Osteocyte (in vitro differentiated cells): ENCODE measurements around the gene ZCCHC18. TPM values are rescaled to one million over a fixed set of nuclear protein-coding genes. Genes with fewer than 3 reads are reported as not detected.

Source experiments
- DNase-seq: peaks from one replicate; pipeline ENCODE4 v3.0.0; 2021; ENCODE audit warnings: mixed read lengths; ENCODE audit not compliant: unreplicated experiment; ENCODE audit errors: extremely low spot score
- H3K27ac Mint-ChIP-seq: one replicate; pipeline ENCODE4 v1.8.0; 2021; ENCODE audit warnings: mild to moderate bottlenecking, mixed read lengths; ENCODE audit not compliant: unreplicated experiment
- H3K27me3 Mint-ChIP-seq: one replicate; pipeline ENCODE4 v1.8.0; 2021; ENCODE audit warnings: mixed read lengths; ENCODE audit not compliant: unreplicated experiment
- H3K36me3 Mint-ChIP-seq: one replicate; pipeline ENCODE4 v1.8.0; 2021; ENCODE audit warnings: mixed read lengths; ENCODE audit not compliant: unreplicated experiment
- H3K4me1 Mint-ChIP-seq: one replicate; pipeline ENCODE4 v1.8.0; 2021; ENCODE audit warnings: mixed read lengths; ENCODE audit not compliant: unreplicated experiment
- H3K4me3 Mint-ChIP-seq: one replicate; pipeline ENCODE4 v1.8.0; 2021; ENCODE audit warnings: mild to moderate bottlenecking, moderate library complexity, mixed read lengths; ENCODE audit not compliant: unreplicated experiment
- H3K9me3 Mint-ChIP-seq: one replicate; pipeline ENCODE4 v1.8.0; 2021; ENCODE audit warnings: mixed read lengths; ENCODE audit not compliant: unreplicated experiment
- total RNA-seq: library from RNA; stranded (reverse); gene quantifications from 2 replicates; pipeline ENCODE4 v1.2.1, GENCODE V29; 2021
- TF ChIP-seq, protein P1 (sequence below): fragments of 200-600 bp; sonication (generic); IDR thresholded peaks from 2 replicates; pipeline ENCODE4 v1.5.0; 2021; ENCODE audit warnings: antibody characterized with exemption, mild to moderate bottlenecking, moderate library complexity

ZCCHC18 gene
- total RNA-seq, 1 donor from 2014 or later = 6.4 TPM

DNA sequence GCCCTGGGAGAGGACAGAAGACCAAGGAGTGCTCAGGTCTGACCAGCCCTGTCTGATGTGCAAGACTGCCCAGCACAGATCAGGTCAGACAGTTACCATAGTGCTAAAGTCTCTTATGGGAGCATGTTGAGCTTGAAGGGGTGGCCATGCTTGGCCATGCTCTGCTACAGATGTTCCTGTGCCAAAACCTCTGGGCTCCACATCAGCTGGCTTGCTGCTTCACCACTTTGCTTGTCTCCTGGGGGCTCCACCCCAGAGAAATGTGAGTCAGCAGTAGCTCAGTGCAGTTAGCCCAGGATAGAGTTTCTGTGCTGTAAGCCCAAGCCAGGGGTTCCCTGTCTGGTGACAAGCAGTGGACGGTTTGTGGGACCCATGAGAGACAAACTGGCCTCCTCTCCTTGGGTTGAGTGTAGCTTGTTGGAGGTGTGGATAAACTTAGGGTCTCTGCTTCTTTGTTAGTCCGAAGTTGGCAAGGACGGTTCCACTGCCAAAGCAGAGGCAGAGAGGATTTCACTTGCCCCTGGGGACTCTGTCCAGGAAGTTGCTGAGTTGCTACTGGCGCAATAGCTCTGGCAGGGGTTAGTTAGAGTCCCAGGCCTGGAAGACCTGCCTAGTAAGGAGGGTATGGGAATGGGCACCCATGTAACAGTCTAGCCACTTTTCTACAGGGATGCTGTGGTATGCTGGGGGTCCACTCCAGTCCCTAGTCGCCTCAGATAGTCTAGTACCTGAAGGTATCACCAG lies 27.6 kb upstream of the ZCCHC18 start:
- TF ChIP-seq, protein P1, sequence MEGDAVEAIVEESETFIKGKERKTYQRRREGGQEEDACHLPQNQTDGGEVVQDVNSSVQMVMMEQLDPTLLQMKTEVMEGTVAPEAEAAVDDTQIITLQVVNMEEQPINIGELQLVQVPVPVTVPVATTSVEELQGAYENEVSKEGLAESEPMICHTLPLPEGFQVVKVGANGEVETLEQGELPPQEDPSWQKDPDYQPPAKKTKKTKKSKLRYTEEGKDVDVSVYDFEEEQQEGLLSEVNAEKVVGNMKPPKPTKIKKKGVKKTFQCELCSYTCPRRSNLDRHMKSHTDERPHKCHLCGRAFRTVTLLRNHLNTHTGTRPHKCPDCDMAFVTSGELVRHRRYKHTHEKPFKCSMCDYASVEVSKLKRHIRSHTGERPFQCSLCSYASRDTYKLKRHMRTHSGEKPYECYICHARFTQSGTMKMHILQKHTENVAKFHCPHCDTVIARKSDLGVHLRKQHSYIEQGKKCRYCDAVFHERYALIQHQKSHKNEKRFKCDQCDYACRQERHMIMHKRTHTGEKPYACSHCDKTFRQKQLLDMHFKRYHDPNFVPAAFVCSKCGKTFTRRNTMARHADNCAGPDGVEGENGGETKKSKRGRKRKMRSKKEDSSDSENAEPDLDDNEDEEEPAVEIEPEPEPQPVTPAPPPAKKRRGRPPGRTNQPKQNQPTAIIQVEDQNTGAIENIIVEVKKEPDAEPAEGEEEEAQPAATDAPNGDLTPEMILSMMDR = no peak
- peaks cover 6% of the 10 kb centered on the region for H3K9me3 Mint-ChIP-seq
- no peak overlapping the region for H3K4me3 Mint-ChIP-seq
- DNase-seq = no peak
- no peaks in the 10 kb centered on the region for H3K36me3 Mint-ChIP-seq
- no peak overlapping the region for H3K27ac Mint-ChIP-seq
- no peaks in the 10 kb centered on the region for H3K4me1 Mint-ChIP-seq
- no peaks in the 10 kb centered on the region for H3K27me3 Mint-ChIP-seq

DNA sequence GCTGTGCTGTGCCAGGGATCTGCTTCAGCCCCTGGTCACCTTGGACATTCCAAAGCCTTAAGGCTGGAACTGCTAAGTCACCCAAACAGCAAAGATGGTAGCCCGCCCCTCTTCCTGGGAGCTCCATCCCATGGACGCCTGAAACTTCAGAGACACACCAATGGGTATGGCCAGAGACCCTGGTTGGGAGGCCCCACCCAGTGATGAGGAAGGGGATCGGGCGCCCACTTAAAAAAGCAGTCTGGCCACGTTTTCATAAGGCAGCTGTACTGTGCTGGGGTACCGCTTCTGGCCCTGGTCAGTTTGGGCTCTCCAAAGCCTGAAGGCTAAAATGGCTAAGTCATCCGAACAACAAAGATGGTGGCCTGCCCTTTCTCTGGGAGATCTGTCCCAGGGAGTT lies 26.8 kb upstream of the ZCCHC18 start:
- H3K4me3 Mint-ChIP-seq = no peak overlapping the region
- DNase-seq = no peak
- H3K9me3 Mint-ChIP-seq = peaks cover 6% of the 10 kb centered on the region
- no peaks in the 10 kb centered on the region for H3K27me3 Mint-ChIP-seq
- no peaks in the 10 kb centered on the region for H3K4me1 Mint-ChIP-seq
- H3K27ac Mint-ChIP-seq = no peak overlapping the region
- no peaks in the 10 kb centered on the region for H3K36me3 Mint-ChIP-seq
- TF ChIP-seq, protein P1 = no peak

DNA sequence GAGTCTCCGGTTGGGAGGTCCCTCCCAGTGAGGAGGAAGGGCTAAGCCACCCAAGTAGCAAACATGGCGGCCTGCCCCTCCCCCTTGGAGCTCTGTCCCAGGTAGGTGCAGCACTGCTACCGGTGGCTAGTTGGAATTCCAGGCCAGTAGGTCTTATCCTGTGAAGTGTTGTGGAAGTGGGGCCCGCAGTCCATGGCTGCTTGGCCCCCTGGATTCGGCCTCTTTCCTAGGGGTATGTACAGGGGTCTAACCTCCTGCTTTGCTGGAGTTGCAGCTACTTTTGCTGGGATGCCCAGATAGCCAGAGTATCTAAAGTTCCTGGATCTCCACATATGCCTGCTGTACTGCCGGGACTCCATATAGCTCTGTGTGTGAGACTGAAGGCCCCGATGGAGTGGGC lies 26.4 kb upstream of the ZCCHC18 start:
- no peak for DNase-seq
- no peaks in the 10 kb centered on the region for H3K27me3 Mint-ChIP-seq
- no peak overlapping the region for H3K4me3 Mint-ChIP-seq
- no peaks in the 10 kb centered on the region for H3K4me1 Mint-ChIP-seq
- no peaks in the 10 kb centered on the region for H3K36me3 Mint-ChIP-seq
- TF ChIP-seq, protein P1 = no peak
- H3K9me3 Mint-ChIP-seq = peaks cover 6% of the 10 kb centered on the region
- no peak overlapping the region for H3K27ac Mint-ChIP-seq

DNA sequence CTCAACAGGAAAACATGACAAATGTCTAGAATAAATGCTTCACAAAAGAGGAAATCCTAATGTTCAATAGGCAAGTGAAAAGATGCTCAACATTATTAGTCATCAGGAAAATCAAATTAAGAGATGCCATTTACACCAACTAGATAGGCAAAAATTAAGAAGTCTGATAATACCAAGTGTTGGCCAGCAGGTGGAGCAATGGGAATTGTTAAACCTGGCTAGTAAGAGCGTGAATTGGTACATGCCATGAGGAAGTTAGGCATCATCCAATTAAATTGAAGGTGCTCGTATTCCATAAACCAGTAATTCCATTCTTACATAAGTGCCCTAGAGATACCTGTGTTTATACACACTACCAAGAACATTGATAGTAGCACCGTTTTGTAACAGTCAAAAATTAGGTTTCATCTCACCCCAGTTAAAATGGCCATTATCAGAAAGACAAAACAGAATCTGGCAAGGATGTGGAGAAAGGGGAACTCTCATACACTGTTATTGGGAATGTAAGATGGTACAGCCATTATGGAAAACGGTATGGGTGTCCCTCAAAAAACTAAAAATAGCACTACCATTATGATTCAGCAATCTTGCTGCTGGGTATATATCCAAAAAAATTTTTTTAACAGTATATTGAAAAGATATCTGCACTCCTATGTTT lies 14.0 kb upstream of the ZCCHC18 start:
- Mint-ChIP-seq H3K27me3 (peaks cover 7% of the 10 kb centered on the region), H3K9me3 (no peaks in the 10 kb centered on the region), H3K4me1 (no peaks in the 10 kb centered on the region), H3K27ac (no peak overlapping the region), H3K36me3 (no peaks in the 10 kb centered on the region), H3K4me3 (no peak overlapping the region)
- TF ChIP-seq, protein P1 = peak; percentile 69
- DNase-seq = no peak

DNA sequence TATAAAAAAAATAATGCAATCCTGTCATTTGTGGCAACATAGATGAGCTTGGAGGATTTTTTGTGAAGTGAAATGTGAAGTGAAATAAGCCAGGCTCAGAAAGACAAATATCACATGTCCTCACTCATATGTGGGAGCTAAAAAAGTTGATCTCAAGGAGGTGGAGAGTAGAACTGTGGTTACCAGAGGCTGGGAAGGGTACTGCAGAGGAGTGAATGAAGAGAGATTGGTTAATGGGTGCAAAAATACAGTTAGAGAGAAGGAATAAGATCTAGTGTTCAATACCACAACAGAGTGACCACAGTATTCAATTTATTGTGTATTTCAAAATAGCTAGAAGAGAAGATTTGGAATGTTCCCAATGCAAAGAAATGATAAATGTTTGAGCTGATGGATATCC lies 13.4 kb upstream of the ZCCHC18 start:
- TF ChIP-seq, protein P1 = no peak
- Mint-ChIP-seq H3K27ac (no peak overlapping the region), H3K9me3 (no peaks in the 10 kb centered on the region), H3K27me3 (peaks cover 7% of the 10 kb centered on the region), H3K4me3 (no peak overlapping the region), H3K36me3 (no peaks in the 10 kb centered on the region), H3K4me1 (no peaks in the 10 kb centered on the region)
- no peak for DNase-seq
